Measurements from ENCODE around the gene COX10.

- TF ChIP-seq CTCF (optimal IDR thresholded peaks at IDR 0.05 in 1 of 3, IDR thresholded peaks at IDR 0.05 in 1 of 3, conservative IDR thresholded peaks at IDR 0.05 in 1 of 3; ENCODE audit: extremely low read depth in 1 of 3, insufficient read depth in 2 of 3, low read length in 3 of 3) (no peak), EZH2 (IDR thresholded peaks at IDR 0.05; ENCODE audit: low read length) (no peak)
Observed at GRCh38 chr17:14149751-14150150, 80.4 kb downstream of the COX10 start.

Measured in keratinocyte (primary cell).